NCI-H446 (cell line): Measurements from ENCODE around the gene SMIM26.

Source experiments
- DNase-seq, 2 experiments: peaks; one replicate each; lab custom pipeline; 2025; lab: John Stamatoyannopoulos, UW

The SMIM26 gene

DNA sequence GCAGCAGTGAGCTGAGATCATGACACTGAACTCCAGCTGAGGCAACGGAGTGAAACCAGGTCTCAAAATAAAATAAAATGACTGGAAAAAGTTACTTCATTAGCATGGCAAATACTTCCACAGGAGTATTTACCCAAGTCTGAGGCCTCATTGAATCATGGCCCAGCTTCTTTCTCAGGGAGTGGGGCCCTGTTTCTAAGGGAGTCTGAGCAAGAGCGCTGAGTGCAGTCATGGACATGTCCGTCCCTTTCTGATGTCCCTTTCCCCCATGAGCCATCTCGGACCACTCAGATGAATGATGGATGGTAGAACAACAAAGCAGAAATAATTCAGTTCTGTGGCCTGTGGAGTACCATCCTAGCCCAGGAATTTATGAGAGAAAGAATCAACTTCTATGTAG, 12.8 kb downstream of the SMIM26 start:
- no peak for DNase-seq

DNA sequence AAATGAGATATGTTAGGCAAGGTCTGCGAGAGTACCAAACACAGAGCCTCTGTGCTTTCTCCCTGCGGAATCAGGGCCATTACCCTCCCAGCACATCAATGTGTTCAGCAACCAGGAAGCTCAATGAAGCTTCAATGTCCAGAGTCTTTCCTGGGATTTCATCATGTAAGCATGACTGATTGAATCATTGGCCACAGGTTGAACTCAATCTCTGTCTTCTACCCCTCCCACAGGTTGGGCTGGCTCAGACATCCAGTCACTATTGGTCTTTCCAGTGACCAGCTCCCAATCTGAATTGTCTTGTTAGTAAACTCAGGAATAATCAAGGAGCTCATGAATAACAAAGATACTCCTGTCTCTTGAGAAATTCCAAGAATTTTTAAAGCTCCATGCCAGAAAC, 17.9 kb downstream of the SMIM26 start:
- DNase-seq = no peak

DNA sequence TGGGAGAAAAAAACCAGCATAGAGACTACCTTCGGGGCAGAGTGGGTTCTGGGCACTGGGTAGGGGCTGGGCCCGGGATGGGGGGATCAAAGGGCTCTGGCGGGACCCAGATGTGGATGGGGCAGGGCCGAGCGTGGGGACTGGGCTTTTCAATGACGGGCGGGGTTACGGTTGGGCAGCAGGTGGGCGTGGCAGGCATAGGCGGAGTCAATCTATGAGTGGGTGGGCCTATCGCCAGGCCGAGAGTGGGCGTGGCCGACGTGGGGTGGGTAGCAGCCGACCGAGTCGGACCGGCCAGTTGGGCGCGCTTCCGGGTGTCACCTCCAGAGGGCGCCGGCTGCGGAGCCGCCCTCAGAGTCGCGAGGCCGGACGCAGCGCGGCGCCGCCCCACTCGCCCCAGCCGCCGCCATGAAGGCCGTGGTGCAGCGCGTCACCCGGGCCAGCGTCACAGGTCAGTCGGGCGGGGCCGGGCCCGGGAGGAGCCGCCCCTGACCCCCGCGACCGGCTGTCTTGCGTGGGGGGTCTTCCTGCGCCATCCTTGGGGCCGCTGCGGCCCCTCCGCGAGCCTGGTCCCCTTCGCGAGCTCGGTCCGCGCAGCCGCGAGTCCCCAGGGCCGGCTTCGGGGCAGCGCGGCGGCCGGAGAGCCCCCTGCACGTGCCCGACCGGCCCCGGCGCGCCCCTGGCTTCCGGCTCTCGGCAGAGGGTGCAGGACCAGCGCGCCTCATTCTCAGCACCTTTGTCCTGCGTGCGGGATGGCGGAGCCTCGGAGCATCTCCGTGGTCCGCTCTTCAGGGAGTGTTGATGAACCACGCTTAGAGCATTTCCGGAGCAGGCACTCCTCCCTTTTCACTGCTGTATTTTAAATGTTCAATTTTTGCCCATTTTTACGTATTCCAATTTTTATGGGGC, 20.7 kb downstream of the SMIM26 start, which contains the start of gene DTD1:
Gene DTD1, plus strand, starts transcription at position 390 of the 909 bp plus-strand sequence. Its CDS starts 19 bp downstream, at position 409.
- DNase-seq = peak; percentile 75 to 96

DNA sequence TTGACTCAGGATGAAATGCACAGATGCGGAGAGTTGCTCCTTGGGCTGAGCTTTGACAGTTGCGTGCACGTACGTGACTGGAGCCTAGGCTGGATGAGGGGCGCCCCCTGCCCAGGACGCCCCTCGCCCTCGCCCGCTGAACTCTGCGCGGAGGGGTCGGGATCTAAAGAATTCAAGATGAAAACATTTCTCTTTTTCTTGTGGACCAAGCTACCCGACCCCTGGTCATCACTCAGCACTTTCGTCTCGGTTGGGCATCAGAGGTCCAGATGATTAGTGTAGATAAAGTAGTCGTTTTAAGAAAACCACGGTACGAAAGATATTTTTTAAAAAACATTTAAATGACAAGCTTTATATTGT, 21.3 kb downstream of the SMIM26 start:
- no peak for DNase-seq

DNA sequence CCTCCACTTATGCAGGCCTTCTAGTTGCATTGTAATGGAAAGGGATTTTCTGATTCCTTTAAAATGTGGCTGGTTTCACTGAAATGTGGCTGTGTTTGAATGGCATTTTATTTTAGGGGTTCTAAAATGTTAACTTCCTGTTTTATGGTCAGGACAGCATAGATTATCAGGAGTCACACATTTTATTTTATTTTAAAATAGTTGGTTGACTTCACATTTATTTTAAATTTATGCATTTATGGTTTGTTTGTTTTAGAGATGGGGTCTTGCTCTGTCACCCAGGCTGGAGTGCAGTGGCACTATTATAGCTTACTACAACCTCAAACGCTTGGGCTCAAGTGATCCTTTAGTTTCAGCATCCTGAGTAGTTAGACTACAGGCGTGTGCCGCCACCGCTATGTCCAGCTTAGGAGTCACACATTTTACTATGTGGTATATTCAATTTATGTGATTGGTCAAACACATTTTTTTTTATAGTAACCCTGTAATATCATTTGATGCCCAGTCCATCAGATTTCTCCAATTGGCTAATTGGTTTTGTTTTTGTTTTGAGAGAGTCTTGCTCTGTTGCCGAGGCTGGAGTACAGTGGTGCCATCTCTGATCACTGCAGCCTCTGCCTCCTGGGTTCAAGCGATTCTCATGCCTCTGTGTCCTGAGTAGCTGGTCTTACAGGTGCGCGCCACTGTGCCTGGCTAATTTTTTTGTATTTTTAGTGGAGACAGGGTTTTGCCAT, 22.9 kb downstream of the SMIM26 start:
- no peak for DNase-seq

DNA sequence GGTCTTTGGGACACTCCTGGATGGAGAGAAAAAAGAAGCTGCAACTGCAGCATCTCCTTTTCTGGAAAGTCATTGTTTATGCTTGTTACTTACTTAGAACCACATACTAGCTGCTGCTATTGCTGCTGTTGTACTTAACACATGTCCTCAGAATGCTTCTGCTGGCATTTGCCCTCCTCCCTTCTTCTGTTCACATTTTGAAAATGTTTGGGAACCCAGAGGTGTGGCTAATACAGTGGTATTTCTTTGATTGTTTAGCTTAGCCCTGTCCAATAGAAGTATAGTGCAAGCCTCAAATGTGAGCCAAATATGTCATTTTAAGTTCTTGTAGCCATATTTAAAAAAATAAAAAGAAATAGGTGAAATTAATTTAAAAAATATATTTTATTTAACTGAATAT, 29.0 kb downstream of the SMIM26 start:
- no peak for DNase-seq

DNA sequence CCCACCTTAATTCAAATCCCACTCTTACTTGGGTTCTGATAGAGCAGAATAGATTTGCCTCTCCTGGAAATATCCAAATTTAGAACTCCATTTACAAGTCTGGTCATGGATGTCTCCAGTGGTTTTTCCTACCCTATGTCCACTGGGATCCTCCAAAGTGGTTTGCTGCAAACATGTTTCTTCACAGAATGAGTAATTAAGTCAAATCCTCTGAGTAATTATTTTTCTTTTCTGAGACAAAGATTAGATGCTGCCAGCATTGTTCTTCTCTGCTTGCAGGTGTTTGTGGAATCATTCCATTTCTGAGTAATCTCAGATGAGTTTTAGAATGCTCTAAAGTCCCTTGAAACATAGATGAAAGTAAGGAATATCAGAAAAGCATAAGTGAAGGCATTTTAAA, 42.5 kb downstream of the SMIM26 start:
- no peak for DNase-seq

DNA sequence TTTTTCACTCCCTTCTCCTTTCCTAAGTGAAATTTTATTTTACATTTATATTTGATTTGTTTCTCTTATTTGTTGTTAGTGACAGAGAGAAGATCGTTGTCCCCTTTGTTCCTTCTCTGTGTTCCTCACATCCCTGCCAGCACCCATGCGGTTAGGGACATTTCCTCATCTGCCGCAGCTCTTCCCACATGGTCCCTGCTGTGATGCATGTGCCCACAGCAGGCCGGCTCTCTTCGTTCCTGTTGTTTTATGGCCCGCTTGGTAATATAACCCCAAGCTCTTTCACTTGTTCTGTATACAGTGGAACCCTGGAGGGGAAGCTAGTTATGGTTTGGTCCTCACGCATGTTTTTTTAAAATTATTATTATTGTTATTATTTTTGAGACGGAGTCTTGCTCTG, 44.3 kb downstream of the SMIM26 start:
- DNase-seq = no peak

DNA sequence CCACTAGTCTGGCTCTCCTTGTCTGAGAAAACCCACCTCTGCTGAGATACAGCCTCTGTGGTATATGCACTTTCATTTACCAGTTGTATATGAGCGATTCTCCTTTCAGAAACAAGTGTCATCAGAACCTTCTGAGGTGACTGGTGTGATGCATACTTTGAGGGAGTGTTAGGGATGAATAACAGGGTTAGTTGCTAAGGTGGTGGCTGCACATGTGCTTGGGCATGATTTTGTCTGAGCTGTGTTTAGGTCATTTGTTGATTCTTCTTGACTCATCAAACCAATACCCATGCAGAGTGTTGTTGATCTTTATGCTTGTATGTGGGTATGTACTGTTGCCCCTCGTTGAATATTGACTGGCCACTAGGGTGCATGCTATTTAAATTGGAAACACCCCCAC, 46.3 kb downstream of the SMIM26 start:
- DNase-seq = no peak

DNA sequence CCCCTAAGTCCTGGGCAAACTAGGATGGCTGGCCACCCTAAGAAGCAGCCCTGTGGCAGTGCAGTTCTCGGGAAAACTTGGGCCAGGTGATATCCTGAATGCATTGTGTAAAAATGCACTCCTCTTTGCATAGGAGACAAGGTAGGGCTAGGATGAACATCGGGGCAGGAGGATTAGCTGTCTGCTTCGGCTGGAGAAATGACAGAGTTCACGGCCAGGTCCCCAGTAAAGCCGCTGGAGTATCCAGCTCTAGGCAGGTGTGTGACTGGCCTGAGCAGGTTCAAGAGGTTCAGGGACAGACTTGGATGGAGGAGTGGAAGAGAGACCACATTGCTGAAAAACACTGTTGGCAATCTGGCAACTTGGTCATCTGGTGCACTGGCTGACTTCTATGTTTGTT, 47.0 kb downstream of the SMIM26 start:
- DNase-seq = no peak

DNA sequence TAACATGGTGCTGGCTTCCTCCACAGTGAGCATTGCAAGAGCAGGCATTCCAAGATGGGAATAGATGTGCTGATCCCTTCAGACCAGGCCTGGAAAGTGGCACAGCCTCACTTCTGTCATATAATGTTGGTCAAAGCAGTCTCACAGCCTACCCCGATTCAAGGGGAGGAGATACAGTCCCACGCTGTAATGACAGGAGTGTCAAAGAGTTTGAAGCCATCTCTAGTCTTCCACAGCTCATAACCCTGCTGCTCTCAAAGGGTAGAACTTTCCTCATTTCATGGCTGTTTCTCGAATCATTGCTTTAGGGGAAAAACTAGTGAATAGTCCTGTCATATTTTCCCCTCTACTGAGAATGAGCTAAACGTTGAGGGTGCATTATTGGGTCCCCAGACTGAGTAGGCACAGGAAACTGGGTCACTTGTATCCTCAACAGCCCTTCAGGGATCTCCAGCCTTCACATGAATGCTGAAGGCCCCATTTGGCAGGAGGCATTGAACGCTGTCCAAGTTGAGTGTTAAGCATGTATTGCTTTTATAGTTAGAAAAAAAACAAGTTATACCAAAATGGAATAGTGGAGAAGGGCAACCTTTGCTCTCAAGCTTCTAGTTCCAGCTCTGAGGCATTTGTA, 47.9 kb downstream of the SMIM26 start:
- no peak for DNase-seq
